Measurements from ENCODE around the gene AIG1. TPM values are rescaled to one million over a fixed set of nuclear protein-coding genes. Genes with fewer than 3 reads are reported as not detected.
"Not testable (repeated sequence)": the region's sequence is repeated elsewhere in the genome, so short reads cannot be mapped to it uniquely, and the experiment has no call there.

The AIG1 gene
- total RNA-seq, 1 experiment from 2014 or later: 42.8 TPM

GRCh38 chr6:143127941-143128680 lies 67.4 kb downstream of the AIG1 start:
- DNase-seq (ENCODE audit: low read depth): no peak

GRCh38 chr6:143128681-143129015 lies 68.0 kb downstream of the AIG1 start:
- DNase-seq (ENCODE audit: low read depth): no peak

GRCh38 chr6:143130928-143131327 lies 70.2 kb downstream of the AIG1 start:
- DNase-seq (ENCODE audit: low read depth): no peak

GRCh38 chr6:143135325-143135724 lies 74.6 kb downstream of the AIG1 start:
- DNase-seq (ENCODE audit: low read depth): no peak

GRCh38 chr6:143135797-143136561 lies 75.3 kb downstream of the AIG1 start:
- DNase-seq (ENCODE audit: low read depth): no peak

GRCh38 chr6:143136647-143137046 lies 76.0 kb downstream of the AIG1 start:
- peak; percentile 8 for DNase-seq (ENCODE audit: low read depth)

GRCh38 chr6:143139239-143139784 lies 78.6 kb downstream of the AIG1 start:
- DNase-seq (ENCODE audit: low read depth): no peak

- not testable (repeated sequence) for DNase-seq (ENCODE audit: low read depth)
These were observed 79.2 kb downstream of the AIG1 start for GRCh38 chr6:143139884-143140283.

- DNase-seq (ENCODE audit: low read depth): no peak
These were observed 80.1 kb downstream of the AIG1 start for GRCh38 chr6:143140767-143141166.

- peak; percentile 49 for DNase-seq (ENCODE audit: low read depth)
These were observed 80.8 kb downstream of the AIG1 start for GRCh38 chr6:143141442-143141841.

GRCh38 chr6:143146186-143146851 lies 85.6 kb downstream of the AIG1 start:
- no peak for DNase-seq (ENCODE audit: low read depth)

- no peak for DNase-seq (ENCODE audit: low read depth)
These were observed 89.1 kb downstream of the AIG1 start for GRCh38 chr6:143149771-143150170.

GRCh38 chr6:143150281-143150680 lies 89.6 kb downstream of the AIG1 start:
- no peak for DNase-seq (ENCODE audit: low read depth)

- DNase-seq (ENCODE audit: low read depth): no peak
These were observed 90.7 kb downstream of the AIG1 start for GRCh38 chr6:143151381-143151780.

GRCh38 chr6:143155681-143156080 lies 95.0 kb downstream of the AIG1 start:
- DNase-seq (ENCODE audit: low read depth): no peak

GRCh38 chr6:143157131-143157530 lies 96.4 kb downstream of the AIG1 start:
- peak; percentile 41 for DNase-seq (ENCODE audit: low read depth)

- DNase-seq (ENCODE audit: low read depth): peak; percentile 17
These were observed 97.5 kb downstream of the AIG1 start for GRCh38 chr6:143158113-143158581.

- DNase-seq (ENCODE audit: low read depth): no peak
These were observed 98.3 kb downstream of the AIG1 start for GRCh38 chr6:143159001-143159400.

- DNase-seq (ENCODE audit: low read depth): no peak
These were observed 99.3 kb downstream of the AIG1 start for GRCh38 chr6:143160015-143160414.

- no peak for DNase-seq (ENCODE audit: low read depth)
These were observed 99.9 kb downstream of the AIG1 start for GRCh38 chr6:143160439-143161220.

- no peak for DNase-seq (ENCODE audit: low read depth)
These were observed 102.9 kb downstream of the AIG1 start for GRCh38 chr6:143163621-143164020.
